T47D (cell line): ENCODE measurements around the gene TCF7L1.
"Not testable (repeated sequence)": the region's sequence is repeated elsewhere in the genome, so short reads cannot be mapped to it uniquely, and the experiment has no call there.

Source experiments
- DNase-seq, 2 experiments: peaks; one replicate each; pipeline versions ENCODE4 v3.0.0 to v3.0.0-alpha.2; 2011 to 2012; ENCODE audit warnings: low read depth in 1 of 2, low spot score in 1 of 2
- JUND ChIP-seq: IDR thresholded peaks from 2 replicates; pipeline ENCODE4 v1.6.1; 2012; ENCODE audit warnings: low read depth
- in situ Hi-C: cut with HindIII; loops from 2 replicates; pipeline ENCODE4 v1.10.0; 2016; ENCODE audit warnings: low sequenced_read_pairs, low pct_unique_long_range_greater_than_20kb

TCF7L1 gene

GRCh38 chr2:85184231-85184630, 51.0 kb downstream of the TCF7L1 start:
- DNase-seq = no peak
- in situ Hi-C loops = no loop called here
- TF ChIP-seq JUND = no peak

- in situ Hi-C loops = no loop called here
- TF ChIP-seq JUND = no peak
- DNase-seq = no peak
Measured at GRCh38 chr2:85184990-85185389, 51.8 kb downstream of the TCF7L1 start.

DNA sequence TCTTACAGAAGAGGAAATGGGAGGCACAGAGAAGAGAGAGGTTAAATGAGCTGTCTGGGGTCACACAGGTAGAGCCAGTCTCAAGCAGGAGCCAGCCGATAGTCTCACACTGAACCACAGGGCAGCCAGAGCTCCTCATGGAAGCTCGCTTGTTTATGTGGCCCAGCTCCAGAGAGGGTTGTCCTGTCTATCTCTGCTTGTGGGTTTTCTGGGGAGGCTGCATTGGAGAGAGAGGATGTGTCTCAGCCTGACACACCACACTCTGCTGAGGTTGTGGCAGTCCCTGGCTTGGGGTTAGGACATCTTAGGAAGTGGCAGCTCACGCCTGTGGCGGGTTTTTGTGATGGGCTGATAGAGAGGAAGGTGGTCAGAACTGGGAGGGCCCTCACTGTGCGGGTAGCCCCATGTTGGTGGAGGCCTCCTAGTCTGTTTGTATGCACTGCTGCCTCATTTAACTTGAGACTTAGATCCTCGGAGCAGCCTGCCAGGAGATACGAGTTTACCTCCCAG, 52.3 kb downstream of the TCF7L1 start:
- no peak for DNase-seq
- no peak for TF ChIP-seq JUND
- in situ Hi-C loops = no loop called here

GRCh38 chr2:85187069-85187468, 53.9 kb downstream of the TCF7L1 start:
- TF ChIP-seq JUND = no peak
- in situ Hi-C loops = no loop called here

DNA sequence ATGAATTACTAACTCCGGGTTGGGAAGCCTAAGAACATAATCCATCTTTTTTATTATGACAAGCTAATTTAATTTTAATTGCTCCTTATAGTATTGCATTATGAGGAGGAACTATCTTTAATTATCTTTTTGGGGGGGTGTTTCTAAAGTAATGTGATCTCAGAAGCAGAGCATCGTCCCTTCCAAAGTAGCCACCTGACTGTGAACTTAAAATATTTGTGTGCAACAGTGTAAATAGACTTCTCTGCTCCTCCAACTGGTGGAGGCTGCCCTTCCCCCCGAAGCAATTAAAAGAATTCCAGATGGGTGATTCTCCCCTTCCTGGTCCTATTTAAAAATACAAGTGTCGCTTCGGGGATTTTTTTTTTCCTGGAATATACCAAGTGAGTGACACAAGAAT, 55.7 kb downstream of the TCF7L1 start:
- TF ChIP-seq JUND = no peak
- in situ Hi-C loops = no loop called here
- DNase-seq = peak in 1 of 2 experiments; percentile 76

More at GRCh38 chr2:85187069-85187468, 53.9 kb downstream of the TCF7L1 start:
- no peak for DNase-seq

- peak in 1 of 2 experiments; percentile 32 for DNase-seq
- in situ Hi-C loops = no loop called here
- TF ChIP-seq JUND = no peak
Measured at GRCh38 chr2:85189606-85190270, 56.5 kb downstream of the TCF7L1 start.

DNA sequence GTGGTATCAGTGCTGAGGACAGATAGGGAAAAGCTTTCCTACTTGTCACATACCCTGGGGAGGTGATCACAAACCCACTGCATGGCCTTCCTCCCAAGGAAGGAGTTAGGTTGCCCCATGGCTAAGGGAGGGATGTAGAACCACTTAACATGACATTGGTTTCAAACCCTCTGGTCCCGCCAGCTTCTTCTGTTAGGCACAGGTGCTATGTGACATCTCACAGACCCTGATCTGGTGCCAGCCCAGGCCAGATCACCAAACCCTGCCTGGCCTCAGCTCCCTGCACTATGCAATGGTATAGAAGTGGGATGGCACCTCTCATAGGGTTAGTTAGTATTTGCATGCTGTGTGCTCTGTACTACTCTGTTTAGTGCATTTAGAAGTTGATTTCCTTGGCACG, 58.0 kb downstream of the TCF7L1 start:
- TF ChIP-seq JUND = no peak
- DNase-seq = no peak
- in situ Hi-C loops = no loop called here

- TF ChIP-seq JUND = no peak
- in situ Hi-C loops = no loop called here
- DNase-seq = no peak
Measured at GRCh38 chr2:85194780-85195480, 61.7 kb downstream of the TCF7L1 start.

- in situ Hi-C loops = no loop called here
- DNase-seq = no peak
- no peak for TF ChIP-seq JUND
Measured at GRCh38 chr2:85195956-85196355, 62.8 kb downstream of the TCF7L1 start.

- DNase-seq = no peak
- in situ Hi-C loops = no loop called here
Measured at GRCh38 chr2:85199698-85200097, 66.5 kb downstream of the TCF7L1 start.

DNA sequence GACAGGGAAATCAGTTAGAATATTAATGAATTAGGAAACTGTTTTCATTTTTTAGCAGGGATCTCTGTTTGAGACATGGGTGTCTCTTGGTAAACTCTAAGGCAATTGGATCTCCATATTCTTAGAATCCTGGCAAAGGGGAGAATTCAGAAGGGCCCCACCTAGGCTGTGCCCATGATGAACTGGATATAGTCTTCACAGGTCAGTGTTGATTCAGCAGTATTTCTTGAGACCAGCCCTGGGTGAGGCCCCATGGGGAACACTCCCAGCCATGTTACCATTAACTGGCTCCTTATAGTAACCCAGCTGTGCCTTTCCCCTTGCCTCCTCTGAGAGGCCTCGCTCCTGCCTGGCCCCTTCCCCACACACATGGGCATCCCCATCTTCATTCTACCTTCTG, 76.7 kb downstream of the TCF7L1 start:
- in situ Hi-C loops = no loop called here
- no peak for TF ChIP-seq JUND

More at GRCh38 chr2:85199698-85200097, 66.5 kb downstream of the TCF7L1 start:
- TF ChIP-seq JUND = no peak

GRCh38 chr2:85210511-85210910, 77.3 kb downstream of the TCF7L1 start:
- in situ Hi-C loops = no loop called here
- no peak for TF ChIP-seq JUND

More for the DNA sequence above, 76.7 kb downstream of the TCF7L1 start:
- DNase-seq = no peak

DNA sequence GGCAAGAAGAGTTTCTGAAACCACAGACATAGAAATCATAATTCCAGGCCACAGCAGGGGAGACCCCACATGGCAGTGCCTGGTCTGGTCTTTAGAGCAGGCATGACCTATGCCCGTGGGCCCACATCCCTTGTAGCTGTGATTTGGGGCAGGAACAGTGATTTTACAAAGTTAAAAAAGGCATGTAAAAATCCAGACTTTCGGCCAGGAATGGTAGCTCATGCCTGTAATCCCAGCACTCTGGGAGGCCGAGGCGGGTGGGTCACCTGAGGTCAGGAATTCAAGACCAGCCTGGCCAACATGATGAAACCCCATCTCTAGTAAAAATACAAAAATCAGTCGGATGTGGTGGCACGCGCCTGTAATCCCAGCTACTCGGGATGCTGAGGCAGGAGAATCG, 78.4 kb downstream of the TCF7L1 start:
- DNase-seq, in situ Hi-C loops: not testable (repeated sequence)

More at GRCh38 chr2:85210511-85210910, 77.3 kb downstream of the TCF7L1 start:
- no peak for DNase-seq

- TF ChIP-seq JUND = no peak
- DNase-seq = no peak
- in situ Hi-C loops = no loop called here
Measured at GRCh38 chr2:85212841-85213240, 79.6 kb downstream of the TCF7L1 start.
